Smooth muscle cell (in vitro differentiated cells): Measurements from ENCODE around the gene ABHD11. TPM values are rescaled to one million over a fixed set of nuclear protein-coding genes. Genes with fewer than 3 reads are reported as not detected.

ENCODE experiments used
- DNase-seq: peaks from one replicate; lab custom pipeline; 2025; ENCODE audit not compliant: unreplicated experiment; lab: John Stamatoyannopoulos, UW
- H2AFZ ChIP-seq: fragments of 200-600 bp; sonication (generic); 2 replicates; pipeline ENCODE4 v1.6.0; 2016; ENCODE audit warnings: antibody characterized with exemption, low read depth, mild to moderate bottlenecking
- H3F3A ChIP-seq: fragments of 200-600 bp; sonication (generic); 2 replicates; pipeline ENCODE4 v1.6.0; 2017; ENCODE audit warnings: antibody characterized with exemption, low read depth
- H3K27ac ChIP-seq: fragments of 200-600 bp; sonication (generic); 2 replicates; pipeline ENCODE4 v1.5.1; 2016; ENCODE audit warnings: low read depth, mild to moderate bottlenecking
- H3K27me3 ChIP-seq: fragments of 200-600 bp; sonication (generic); 2 replicates; pipeline ENCODE4 v1.6.1; 2016; ENCODE audit warnings: low read depth, mild to moderate bottlenecking
- H3K36me3 ChIP-seq: fragments of 200-600 bp; sonication (generic); 2 replicates; pipeline ENCODE4 v1.5.1; 2016; ENCODE audit warnings: low read depth
- H3K4me1 ChIP-seq: fragments of 200-600 bp; sonication (generic); 2 replicates; pipeline ENCODE4 v1.5.1; 2016; ENCODE audit warnings: low read depth
- H3K4me2 ChIP-seq: fragments of 200-600 bp; sonication (generic); 2 replicates; pipeline ENCODE4 v1.6.0; 2016; ENCODE audit warnings: mild to moderate bottlenecking
- H3K4me3 ChIP-seq: fragments of 200-600 bp; sonication (generic); 2 replicates; pipeline ENCODE4 v1.5.1; 2016; ENCODE audit warnings: mild to moderate bottlenecking
- H3K79me2 ChIP-seq: fragments of 200-600 bp; sonication (generic); 2 replicates; pipeline ENCODE4 v1.6.0; 2016; ENCODE audit warnings: low read depth, mild to moderate bottlenecking
- H3K9ac ChIP-seq: fragments of 200-600 bp; sonication (generic); 2 replicates; pipeline ENCODE4 v1.6.0; 2016; ENCODE audit warnings: low read depth
- H3K9me3 ChIP-seq: fragments of 200-600 bp; sonication (generic); replicated peaks from 2 replicates; pipeline ENCODE4 v1.5.1; 2016; ENCODE audit warnings: low read depth
- H4K20me1 ChIP-seq: fragments of 200-600 bp; sonication (generic); 2 replicates; pipeline ENCODE4 v1.6.0; 2016; ENCODE audit warnings: low read depth
- WGBS: methylation state at CpG from one replicate; pipeline ENCODE4 v1.1.7; 2016; ENCODE audit warnings: low lambda C conversion rate; 5-methylcytosine and 5-hydroxymethylcytosine counted together
- polyA plus RNA-seq: library from polyadenylated mRNA; unstranded; fragments of >200 nt; fragmentation: Nextera tagmentation; extraction: Ambion mirVana; gene quantifications from 2 replicates; pipeline ENCODE4 v1.2.1, GENCODE V29; 2016
- total RNA-seq: library from RNA; depleted of rRNA; stranded (reverse); fragments of >200 nt; gene quantifications from 2 replicates; pipeline ENCODE4 v1.2.3, GENCODE V29; 2014
- TF ChIP-seq, protein P1 (sequence below): fragments of 200-600 bp; sonication (generic); IDR thresholded peaks from 2 replicates; pipeline ENCODE4 v1.5.1; 2017; ENCODE audit warnings: borderline replicate concordance, mild to moderate bottlenecking, antibody characterized with exemption; ENCODE audit not compliant: insufficient read depth, poor library complexity, severe bottlenecking

Gene ABHD11
- total and polyA plus RNA-seq, 2 experiments from 2014 or later: 14.1 to 16.5 TPM

DNA sequence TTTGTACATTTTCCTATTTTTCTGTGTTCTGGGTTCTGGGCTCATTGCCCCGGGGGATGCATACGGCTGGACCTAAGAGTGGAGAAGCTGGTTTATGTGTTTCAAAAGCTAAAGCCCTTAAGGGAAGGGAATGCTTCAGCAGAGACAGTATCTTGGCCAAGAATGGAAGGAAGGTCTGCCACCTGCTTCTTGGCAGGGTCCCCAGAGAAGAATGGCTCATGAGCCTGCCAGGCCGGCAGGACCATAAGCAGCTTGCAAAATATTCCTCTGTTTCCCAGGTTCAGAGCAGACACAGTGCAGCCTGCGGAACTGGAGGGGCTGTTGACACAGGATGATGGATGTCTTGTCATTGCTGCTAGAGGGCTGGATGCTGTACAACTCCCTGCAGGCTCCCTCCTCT lies 7.8 kb upstream of the ABHD11 start:
- Histone ChIP-seq H3K9me3 (no peaks in the 10 kb centered on the region), H3K9ac (no peak overlapping the region), H3K4me3 (no peak overlapping the region), H3K79me2 (no peaks in the 10 kb centered on the region), H3K36me3 (no peaks in the 10 kb centered on the region), H3K4me2 (no peak overlapping the region), H3K27me3 (peaks cover 19% of the 10 kb centered on the region), H3F3A (no peaks in the 10 kb centered on the region), H4K20me1 (no peaks in the 10 kb centered on the region), H2AFZ (no peak overlapping the region), H3K4me1 (peaks cover 24% of the 10 kb centered on the region), H3K27ac (no peak overlapping the region)
- TF ChIP-seq, protein P1, sequence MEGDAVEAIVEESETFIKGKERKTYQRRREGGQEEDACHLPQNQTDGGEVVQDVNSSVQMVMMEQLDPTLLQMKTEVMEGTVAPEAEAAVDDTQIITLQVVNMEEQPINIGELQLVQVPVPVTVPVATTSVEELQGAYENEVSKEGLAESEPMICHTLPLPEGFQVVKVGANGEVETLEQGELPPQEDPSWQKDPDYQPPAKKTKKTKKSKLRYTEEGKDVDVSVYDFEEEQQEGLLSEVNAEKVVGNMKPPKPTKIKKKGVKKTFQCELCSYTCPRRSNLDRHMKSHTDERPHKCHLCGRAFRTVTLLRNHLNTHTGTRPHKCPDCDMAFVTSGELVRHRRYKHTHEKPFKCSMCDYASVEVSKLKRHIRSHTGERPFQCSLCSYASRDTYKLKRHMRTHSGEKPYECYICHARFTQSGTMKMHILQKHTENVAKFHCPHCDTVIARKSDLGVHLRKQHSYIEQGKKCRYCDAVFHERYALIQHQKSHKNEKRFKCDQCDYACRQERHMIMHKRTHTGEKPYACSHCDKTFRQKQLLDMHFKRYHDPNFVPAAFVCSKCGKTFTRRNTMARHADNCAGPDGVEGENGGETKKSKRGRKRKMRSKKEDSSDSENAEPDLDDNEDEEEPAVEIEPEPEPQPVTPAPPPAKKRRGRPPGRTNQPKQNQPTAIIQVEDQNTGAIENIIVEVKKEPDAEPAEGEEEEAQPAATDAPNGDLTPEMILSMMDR: no peak
- 77% methylated on average over 4 of the region's 4 CpGs for WGBS
- DNase-seq: no peak

DNA sequence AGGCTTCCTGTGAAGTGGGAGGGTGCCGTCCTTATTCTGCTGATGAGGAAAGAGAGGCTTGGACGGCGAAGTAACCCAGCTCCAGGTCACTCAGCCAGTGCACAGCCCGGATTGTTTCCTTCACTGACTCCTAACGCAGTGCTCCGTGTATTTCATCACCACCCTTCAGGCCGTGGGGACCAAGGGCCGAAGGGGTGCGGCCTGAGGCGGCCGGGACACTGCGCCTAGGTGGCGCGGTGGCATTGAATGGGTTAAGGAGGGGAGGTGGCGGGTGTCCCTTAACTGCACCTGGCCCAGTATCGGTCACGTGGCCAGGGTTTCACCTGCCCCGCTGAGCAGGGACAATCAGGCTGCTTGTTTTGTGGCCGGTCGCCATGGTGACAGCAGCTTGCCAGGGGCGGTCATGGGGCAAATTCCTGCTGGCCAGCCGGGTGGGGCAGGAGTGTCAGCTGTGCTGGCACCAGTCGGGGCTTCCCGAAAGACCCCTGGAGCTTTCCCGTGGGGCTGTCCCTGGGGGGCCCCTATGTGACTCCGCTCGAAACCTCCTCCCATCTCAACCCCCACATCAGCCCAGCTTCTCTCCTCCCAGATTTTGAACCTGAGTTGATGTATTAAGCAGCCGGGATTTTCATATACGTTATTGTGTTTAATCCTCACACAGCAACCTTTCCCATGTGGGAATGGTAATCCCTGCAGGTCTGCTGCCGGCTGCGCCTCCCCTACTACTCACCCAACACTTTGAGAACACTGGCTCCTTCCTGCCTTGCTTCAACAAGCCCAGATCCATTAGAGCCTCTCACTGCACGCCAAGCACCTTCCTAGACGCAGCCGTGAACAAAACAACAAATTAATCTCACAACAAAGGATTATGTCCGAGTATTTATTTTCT lies 4.4 kb upstream of the ABHD11 start:
- Histone ChIP-seq H3K9ac (peak overlapping the region; percentile 66), H3K4me2 (no peak overlapping the region), H3K27me3 (peaks cover 19% of the 10 kb centered on the region), H3K4me1 (peaks cover 25% of the 10 kb centered on the region), H3K9me3 (no peaks in the 10 kb centered on the region), H3K36me3 (no peaks in the 10 kb centered on the region), H2AFZ (no peak overlapping the region), H4K20me1 (no peaks in the 10 kb centered on the region), H3F3A (no peaks in the 10 kb centered on the region), H3K27ac (peak overlapping the region; percentile 88), H3K79me2 (no peaks in the 10 kb centered on the region), H3K4me3 (no peak overlapping the region)
- DNase-seq: no peak
- WGBS: 18% methylated on average over 35 of the region's 35 CpGs
- TF ChIP-seq, protein P1: no peak

DNA sequence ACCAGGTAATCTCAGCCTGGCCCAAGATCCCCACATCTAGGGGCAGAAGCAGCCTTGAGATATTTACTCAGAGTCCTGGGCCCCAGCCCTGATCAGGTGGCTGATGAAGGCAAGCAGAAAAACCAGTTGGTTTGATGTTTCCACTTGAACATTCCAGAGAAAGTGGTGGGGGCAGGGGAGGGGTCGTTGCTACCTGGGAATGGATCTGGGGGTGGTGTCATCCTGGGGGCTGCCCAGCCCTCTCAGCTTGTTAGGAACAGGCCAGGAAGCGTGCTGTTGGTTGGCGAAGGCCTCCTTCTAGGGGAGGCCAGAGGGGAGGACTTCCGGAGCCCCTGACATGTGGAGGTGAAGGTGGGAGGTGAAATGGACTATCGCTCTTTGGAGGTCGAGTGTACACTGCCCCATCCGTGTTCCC lies 3.7 kb upstream of the ABHD11 start:
- TF ChIP-seq, protein P1: no peak
- no peaks in the 10 kb centered on the region for H4K20me1 ChIP-seq
- 36% methylated on average over 7 of the region's 7 CpGs for WGBS
- DNase-seq: no peak
- no peaks in the 10 kb centered on the region for H3K36me3 ChIP-seq
- no peak overlapping the region for H3K4me3 ChIP-seq
- H2AFZ ChIP-seq: no peak overlapping the region
- peaks cover 19% of the 10 kb centered on the region for H3K27me3 ChIP-seq
- H3K9ac ChIP-seq: peak overlapping the region; percentile 56
- H3K9me3 ChIP-seq: no peaks in the 10 kb centered on the region
- no peaks in the 10 kb centered on the region for H3F3A ChIP-seq
- no peaks in the 10 kb centered on the region for H3K79me2 ChIP-seq
- H3K4me2 ChIP-seq: no peak overlapping the region
- peak overlapping the region; percentile 88 for H3K27ac ChIP-seq
- H3K4me1 ChIP-seq: peaks cover 25% of the 10 kb centered on the region

DNA sequence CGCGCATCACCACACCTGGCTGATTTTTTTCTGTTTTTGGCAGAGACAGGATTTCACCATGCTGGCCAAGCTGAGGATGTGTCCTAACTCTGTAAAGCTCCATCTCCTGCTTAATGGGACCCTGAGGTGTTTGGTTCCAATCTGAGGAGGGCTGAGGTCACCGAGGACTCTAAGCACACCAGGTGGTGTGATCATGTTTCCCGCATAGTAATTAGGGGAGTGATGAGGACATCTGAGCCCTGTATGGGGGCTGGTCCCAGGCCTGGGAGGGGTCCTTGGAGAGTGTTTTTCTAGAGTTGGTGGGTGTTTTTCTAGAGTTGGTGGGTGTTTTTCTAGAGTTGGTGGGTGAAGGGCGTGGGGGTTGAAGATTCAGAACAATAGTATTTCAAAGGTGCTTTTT lies 3.0 kb upstream of the ABHD11 start:
- Histone ChIP-seq H2AFZ (no peak overlapping the region), H3K4me2 (no peak overlapping the region), H3K27me3 (peaks cover 19% of the 10 kb centered on the region), H3K4me3 (no peak overlapping the region), H3K27ac (peak overlapping the region; percentile 88), H3K4me1 (peaks cover 25% of the 10 kb centered on the region), H3K79me2 (no peaks in the 10 kb centered on the region), H3K9ac (no peak overlapping the region), H4K20me1 (no peaks in the 10 kb centered on the region), H3K36me3 (no peaks in the 10 kb centered on the region), H3K9me3 (no peaks in the 10 kb centered on the region), H3F3A (no peaks in the 10 kb centered on the region)
- TF ChIP-seq, protein P1: no peak
- 71% methylated on average over 5 of the region's 5 CpGs for WGBS
- no peak for DNase-seq
